IMR-90 (cell line): ENCODE results near the gene DMD. TPM values are rescaled to one million over a fixed set of nuclear protein-coding genes. Genes with fewer than 3 reads are reported as not detected.

Experiments
- ATAC-seq: fragments of 200-7000 bp; cut with Tn5 transposase; 2 replicates; pipeline ENCODE4 v1.9.1; 2020; ENCODE audit warnings: low read depth, mild to moderate bottlenecking, moderate library complexity
- BruUV-seq: library from RNA; stranded (reverse); fragments of 400-500 nt; replicated peaks from 2 replicates; lab custom pipeline; 2021; lab: Mats Ljungman, UMichigan
- CTCF ChIA-PET: fragments of 300-600 bp; formaldehyde crosslinking; extraction: SDS; loops from one replicate; lab custom pipeline; 2021; ENCODE audit warnings: antibody characterized with exemption; lab: Yijun Ruan, JAX
- POLR2A ChIA-PET: fragments of 300-600 bp; sonication (Branson Sonifier 250); formaldehyde crosslinking; loops from one replicate; lab custom pipeline; 2022; ENCODE audit warnings: antibody characterized with exemption; ENCODE audit not compliant: unreplicated experiment; lab: Charles Lee
- DNase-seq: peaks from one replicate; pipeline ENCODE4 v3.0.0; 2013
- H2AFZ ChIP-seq: replicated peaks from 2 replicates; pipeline ENCODE3; 2013; ENCODE audit warnings: low read length, mild to moderate bottlenecking; ENCODE audit not compliant: poor library complexity
- H2AK5ac ChIP-seq: 2 replicates; pipeline ENCODE4 v1.6.1; 2013; ENCODE audit warnings: low read depth, low read length, inconsistent platforms
- H2AK9ac ChIP-seq: replicated peaks from 2 replicates; pipeline ENCODE3; 2013; ENCODE audit warnings: mild to moderate bottlenecking, low read depth, low read length, moderate library complexity; ENCODE audit not compliant: poor library complexity
- H2BK120ac ChIP-seq: 2 replicates; pipeline ENCODE4 v1.6.1; 2013; ENCODE audit warnings: low read depth, low read length, inconsistent platforms
- H2BK15ac ChIP-seq: 3 replicates; pipeline ENCODE4 v1.6.1; 2013; ENCODE audit warnings: low read depth, low read length, inconsistent platforms
- H2BK20ac ChIP-seq: 2 replicates; pipeline ENCODE4 v1.6.1; 2013; ENCODE audit warnings: low read depth, mild to moderate bottlenecking, inconsistent platforms, low read length, moderate library complexity
- H2BK5ac ChIP-seq: 2 replicates; pipeline ENCODE4 v1.6.1; 2013; ENCODE audit warnings: mild to moderate bottlenecking, low read depth, low read length, inconsistent platforms; ENCODE audit not compliant: poor library complexity, severe bottlenecking
- H3K14ac ChIP-seq: replicated peaks from 2 replicates; pipeline ENCODE4 v1.6.1; 2013; ENCODE audit warnings: low read depth, low read length, inconsistent platforms
- H3K18ac ChIP-seq: 2 replicates; pipeline ENCODE4 v1.6.1; 2013; ENCODE audit warnings: low read depth, low read length, control low read depth
- H3K23ac ChIP-seq: 2 replicates; pipeline ENCODE4 v1.6.1; 2013; ENCODE audit warnings: low read depth, low read length, inconsistent platforms
- H3K27ac ChIP-seq: 2 replicates; pipeline ENCODE4 v1.5.1; 2013; ENCODE audit warnings: mild to moderate bottlenecking, control low read depth, low read length; ENCODE audit not compliant: insufficient read depth
- H3K27me3 ChIP-seq: 2 replicates; pipeline ENCODE4 v1.6.1; 2013; ENCODE audit warnings: low read length; ENCODE audit not compliant: control insufficient read depth, insufficient read depth
- H3K36me3 ChIP-seq: 2 replicates; pipeline ENCODE4 v1.6.1; 2013; ENCODE audit warnings: low read length, mixed read lengths; ENCODE audit not compliant: control insufficient read depth, insufficient read depth
- H3K4ac ChIP-seq: 2 replicates; pipeline ENCODE4 v1.6.1; 2013; ENCODE audit warnings: low read depth, low read length, inconsistent platforms
- H3K4me1 ChIP-seq: 2 replicates; pipeline ENCODE4 v1.6.1; 2013; ENCODE audit warnings: low read length, mixed read lengths; ENCODE audit not compliant: control insufficient read depth, insufficient read depth
- H3K4me2 ChIP-seq: 2 replicates; pipeline ENCODE4 v1.6.1; 2013; ENCODE audit warnings: low read depth, mild to moderate bottlenecking, control low read depth, low read length, moderate library complexity
- H3K4me3 ChIP-seq: 2 replicates; pipeline ENCODE4 v1.5.1; 2013; ENCODE audit warnings: low read depth, mild to moderate bottlenecking, control low read depth, low read length, moderate library complexity; ENCODE audit not compliant: insufficient read depth
- H3K56ac ChIP-seq: 2 replicates; pipeline ENCODE4 v1.6.1; 2013; ENCODE audit warnings: low read length, inconsistent platforms; ENCODE audit not compliant: insufficient read depth; ENCODE audit errors: extremely low read depth
- H3K79me1 ChIP-seq, 2 experiments: 2 replicates each; pipeline ENCODE4 v1.6.1; 2013; ENCODE audit warnings: low read length in 2 of 2, inconsistent platforms in 1 of 2, low read depth in 1 of 2
- H3K9ac ChIP-seq: 2 replicates; pipeline ENCODE4 v1.6.1; 2013; ENCODE audit warnings: low read depth, low read length, control low read depth
- H3K9me1 ChIP-seq: 2 replicates; pipeline ENCODE4 v1.6.1; 2013; ENCODE audit warnings: low read length, inconsistent platforms; ENCODE audit not compliant: insufficient read depth
- H3K9me3 ChIP-seq: 2 replicates; pipeline ENCODE4 v1.6.1; 2013; ENCODE audit warnings: low read length; ENCODE audit not compliant: control insufficient read depth, insufficient read depth
- H4K20me1 ChIP-seq: 2 replicates; pipeline ENCODE4 v1.6.1; 2013; ENCODE audit warnings: low read length, inconsistent platforms; ENCODE audit not compliant: insufficient read depth
- H4K5ac ChIP-seq: 2 replicates; pipeline ENCODE4 v1.6.1; 2013; ENCODE audit warnings: mild to moderate bottlenecking, low read depth, low read length, control low read depth
- H4K8ac ChIP-seq, 2 experiments: 2 replicates each; pipeline ENCODE4 v1.6.1; 2013; ENCODE audit warnings: low read depth in 2 of 2, low read length in 2 of 2, control low read depth in 1 of 2, inconsistent platforms in 1 of 2
- H4K91ac ChIP-seq: 2 replicates; pipeline ENCODE4 v1.6.1; 2013; ENCODE audit warnings: low read depth, low read length, inconsistent platforms; ENCODE audit not compliant: insufficient read depth
- BHLHE40 ChIP-seq: fragments of 150-350 bp; IDR thresholded peaks from 2 replicates; pipeline ENCODE4 v1.6.1; 2016; ENCODE audit warnings: mild to moderate bottlenecking, low read depth, low read length
- CEBPB ChIP-seq: IDR thresholded peaks from 2 replicates; pipeline ENCODE4 v1.6.1; 2012; ENCODE audit warnings: low read depth, low read length, improper control_type of control experiment
- CTCF ChIP-seq: conservative IDR thresholded peaks from 2 replicates; pipeline ENCODE4 v1.5.1; 2012; ENCODE audit warnings: mild to moderate bottlenecking, low read depth, low read length, improper control_type of control experiment
- ELK1 ChIP-seq: fragments of 150-350 bp; IDR thresholded peaks from 2 replicates; pipeline ENCODE4 v1.6.1; 2016; ENCODE audit warnings: low read depth, mild to moderate bottlenecking, low read length, moderate library complexity, borderline replicate concordance
- FOS ChIP-seq: fragments of 150-350 bp; IDR thresholded peaks from 2 replicates; pipeline ENCODE4 v1.6.1; 2016; ENCODE audit warnings: low read depth, low read length
- MAFK ChIP-seq: IDR thresholded peaks from 2 replicates; pipeline ENCODE4 v1.6.1; 2012; ENCODE audit warnings: low read depth, low read length, improper control_type of control experiment
- MAZ ChIP-seq: IDR thresholded peaks from 2 replicates; pipeline ENCODE4 v1.6.1; 2012; ENCODE audit warnings: low read depth, mild to moderate bottlenecking, low read length, improper control_type of control experiment, moderate library complexity, borderline replicate concordance
- MXI1 ChIP-seq: IDR thresholded peaks from 2 replicates; pipeline ENCODE4 v1.6.1; 2012; ENCODE audit warnings: low read depth, mild to moderate bottlenecking, low read length, moderate library complexity, borderline replicate concordance
- NFE2L2 ChIP-seq: fragments of 150-350 bp; IDR thresholded peaks from 2 replicates; pipeline ENCODE4 v1.6.1; 2016; ENCODE audit warnings: low read depth, mild to moderate bottlenecking, low read length
- RAD21 ChIP-seq: IDR thresholded peaks from 2 replicates; pipeline ENCODE4 v1.6.1; 2012; ENCODE audit warnings: low read length, improper control_type of control experiment
- RFX5 ChIP-seq: IDR thresholded peaks from 2 replicates; pipeline ENCODE4 v1.8.0; 2012; ENCODE audit warnings: low read depth, mild to moderate bottlenecking, low read length, moderate library complexity
- SMC3 ChIP-seq: fragments of 150-350 bp; IDR thresholded peaks from 2 replicates; pipeline ENCODE4 v1.6.1; 2016; ENCODE audit warnings: low read depth, mild to moderate bottlenecking, antibody characterized with exemption, low read length, moderate library complexity
- USF2 ChIP-seq: fragments of 150-350 bp; IDR thresholded peaks from 2 replicates; pipeline ENCODE4 v1.6.1; 2017; ENCODE audit warnings: mild to moderate bottlenecking, antibody characterized with exemption, low read length, low read depth
- WGBS, 2 experiments: methylation state at CpG; one replicate each; pipeline versions ENCODE4 v1.1.5 to v1.1.7; 2013; ENCODE audit warnings: missing lambda C conversion rate in 2 of 2; ENCODE audit not compliant: insufficient read length in 1 of 2; ENCODE audit errors: extremely low coverage in 2 of 2; 5-methylcytosine and 5-hydroxymethylcytosine counted together
- dilution Hi-C: fragments of 300-500 bp; cut with HindIII; formaldehyde crosslinking; loops from one replicate; pipeline ENCODE4 v1.14.3; 2018; ENCODE audit warnings: low sequenced_read_pairs; ENCODE audit not compliant: unreplicated experiment
- in situ Hi-C: fragments of 300-500 bp; cut with MboI; formaldehyde crosslinking; loops from 3 replicates; pipeline ENCODE4 v1.14.3; 2019; ENCODE audit warnings: low sequenced_read_pairs, inconsistent platforms, mixed read lengths
- intact Hi-C: fragments of 100-400 bp; cut with micrococcal nuclease; formaldehyde crosslinking; loops from 2 replicates; pipeline ENCODE4 v1.10.0; 2022
- polyA plus RNA-seq, 3 experiments: library from polyadenylated mRNA; depleted of rRNA; stranded (reverse); fragments of >200 nt; gene quantifications; 2 replicates each; pipeline ENCODE4 v1.2.3, GENCODE V29; 2012; ENCODE audit warnings: low replicate concordance in 1 of 3
- total RNA-seq: library from RNA; depleted of rRNA; stranded (reverse); fragments of >200 nt; gene quantifications from 2 replicates; pipeline ENCODE4 v1.2.3, GENCODE V29; 2012

The DMD gene
- total and polyA plus RNA-seq, 2 of the 4 experiments (the other 2 are of a cell fraction), result 6.6 to 11.8 TPM

GRCh38 chrX:32966821-32967355 is 244.5 kb downstream of the DMD start:
- ChIA-PET CTCF (no interaction called here), POLR2A (no interaction called here)
- no peaks in the 10 kb centered on the region for H3K79me1 ChIP-seq
- H3K4ac ChIP-seq, result no peak overlapping the region
- no peak overlapping the region for H3K4me2 ChIP-seq
- H2BK20ac ChIP-seq, result no peak overlapping the region
- dilution Hi-C loops (no loop called here), intact Hi-C loops (no loop called here), in situ Hi-C loops (no loop called here)
- no peaks in the 10 kb centered on the region for H3K4me1 ChIP-seq
- no peak overlapping the region for H2BK15ac ChIP-seq
- no peak overlapping the region for H3K14ac ChIP-seq
- H2BK120ac ChIP-seq, result no peak overlapping the region
- H2AK9ac ChIP-seq, result no peak overlapping the region
- H3K9ac ChIP-seq, result no peak overlapping the region
- no peaks in the 10 kb centered on the region for H4K20me1 ChIP-seq
- no peak overlapping the region for H3K4me3 ChIP-seq
- H3K9me1 ChIP-seq, result no peaks in the 10 kb centered on the region
- BruUV-seq, result no TSS peak
- no peak overlapping the region for H4K5ac ChIP-seq
- no peak overlapping the region for H3K18ac ChIP-seq
- no peak overlapping the region for H3K56ac ChIP-seq
- H4K8ac ChIP-seq, result no peak overlapping the region
- no CpG with 5 or more reads among the region's 2 CpGs for WGBS, 2 experiments
- no peak overlapping the region for H3K23ac ChIP-seq
- no peak overlapping the region for H3K27ac ChIP-seq
- ATAC-seq (no peak), DNase-seq (no peak)
- H3K36me3 ChIP-seq, result no peaks in the 10 kb centered on the region
- no peak overlapping the region for H2BK5ac ChIP-seq
- H2AK5ac ChIP-seq, result no peak overlapping the region
- no peak overlapping the region for H2AFZ ChIP-seq
- no peaks in the 10 kb centered on the region for H3K27me3 ChIP-seq
- no peaks in the 10 kb centered on the region for H3K9me3 ChIP-seq
- H4K91ac ChIP-seq, result no peak overlapping the region
- TF ChIP-seq CTCF (no peak), USF2 (no peak), NFE2L2 (no peak), ELK1 (no peak), CEBPB (no peak), SMC3 (no peak), RFX5 (no peak), FOS (no peak), MAZ (no peak), RAD21 (no peak), MXI1 (no peak), BHLHE40 (no peak), MAFK (no peak)
